Measurements from ENCODE around the gene C16orf86. TPM values are rescaled to one million over a fixed set of nuclear protein-coding genes. Genes with fewer than 3 reads are reported as not detected.

C16orf86 gene
- total RNA-seq, 1 experiment from 2014 or later: 0.79 TPM

DNA sequence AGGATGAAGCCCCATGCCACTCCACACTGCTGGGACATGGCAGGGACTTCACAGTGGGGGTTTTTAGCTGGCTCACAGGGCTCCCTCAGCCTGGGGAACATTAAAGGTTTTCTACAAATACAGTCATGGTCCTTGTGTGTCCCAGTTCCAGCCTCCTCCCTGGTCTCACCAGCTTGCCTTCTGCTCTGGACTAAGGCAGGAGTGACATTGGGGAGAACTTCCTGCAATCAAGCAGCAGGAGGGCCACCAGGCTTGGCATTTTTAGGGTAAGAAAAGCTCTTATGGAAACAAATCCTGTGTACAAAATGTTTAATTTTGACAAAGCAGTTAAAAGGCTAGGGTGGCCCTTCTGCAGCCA lies 4.0 kb upstream of the C16orf86 start:
- no peak overlapping the region for H3K9ac ChIP-seq (ENCODE audit: low read length)
- no peaks in the 10 kb centered on the region for H3K9me3 ChIP-seq (ENCODE audit: control insufficient read depth in 1 of 2, insufficient read depth in 1 of 2, low read depth in 1 of 2, low read length in 2 of 2)
- intact Hi-C loops (cut with micrococcal nuclease): loop anchor here (10.0 kb wide), 1 partner anchor 708 kb away; no protein-coding TSS in a partner anchor
- H3K27me3 ChIP-seq (ENCODE audit: insufficient read depth, low read length): no peaks in the 10 kb centered on the region
- H4K20me1 ChIP-seq (ENCODE audit: insufficient read depth): no peaks in the 10 kb centered on the region
- ChIA-PET RAD21 (ENCODE audit: low non-redundant PET in 1 of 2, low total read pairs in 2 of 2, uncharacterized antibody in 2 of 2, unreplicated experiment in 2 of 2) (no interaction called here), POLR2A (no interaction called here), CTCF (interaction anchor here (1.1 to 2.0 kb wide), 3 partner anchors 10 to 142 kb away, joined by 3 to 13 read pairs (median 5); no protein-coding TSS in a partner anchor)
- BruUV-seq (replicated peaks): no TSS peak
- H3K27ac ChIP-seq (ENCODE audit: low read depth, low read length): no peak overlapping the region
- DNase-seq (ENCODE audit: low read depth, low spot score): no peak
- peaks cover 8 to 48% of the 10 kb centered on the region in 2 experiments; a peak in 3 of 4 replicates for H3K4me1 ChIP-seq (ENCODE audit: control insufficient read depth in 1 of 2, insufficient read depth in 2 of 2, low read length in 2 of 2)
- H2AFZ ChIP-seq (ENCODE audit: low read depth, low read length, poor library complexity, severe bottlenecking): no peak overlapping the region
- H3K79me2 ChIP-seq (ENCODE audit: insufficient read depth, low read length): peaks cover 24% of the 10 kb centered on the region; the same call in 1 of the 2 replicates
- no peak overlapping the region for H3K4me2 ChIP-seq (ENCODE audit: low read length)
- peaks cover 0 to 2% of the 10 kb centered on the region in 2 experiments; a peak in 1 of 4 replicates for H3K36me3 ChIP-seq (ENCODE audit: control insufficient read depth in 1 of 2, insufficient read depth in 2 of 2, low read length in 2 of 2)
- ATAC-seq: no peak
- H3K4me3 ChIP-seq (replicated peaks in 1 of 2; ENCODE audit: low read depth in 1 of 2, low read length in 2 of 2): no peak overlapping the region
- H3K9me2 ChIP-seq (ENCODE audit: insufficient read depth): no peaks in the 10 kb centered on the region
- no peak for TF ChIP-seq ELF1 (IDR thresholded peaks at IDR 0.05; ENCODE audit: borderline replicate concordance, low read depth)
- TF ChIP-seq EZH2phosphoT487 (IDR thresholded peaks at IDR 0.05; ENCODE audit: borderline replicate concordance): no peak
- no peak for TF ChIP-seq EGR1 (IDR thresholded peaks at IDR 0.05; ENCODE audit: low read depth)
- TF ChIP-seq SP1 (IDR thresholded peaks at IDR 0.05; ENCODE audit: low read depth): no peak
- TF ChIP-seq RAD21 (IDR thresholded peaks at IDR 0.05; ENCODE audit: low read depth): no peak
- TF ChIP-seq SIN3A (IDR thresholded peaks at IDR 0.05; ENCODE audit: low read depth): no peak
- no peak for TF ChIP-seq POLR2A (IDR thresholded peaks at IDR 0.05; ENCODE audit: borderline replicate concordance, extremely low read depth, insufficient read depth, insufficient read length)
- TF ChIP-seq JUND (IDR thresholded peaks at IDR 0.05): no peak
- no peak for TF ChIP-seq CEBPB (IDR thresholded peaks at IDR 0.05; ENCODE audit: low read depth)
- TF ChIP-seq, protein P1, sequence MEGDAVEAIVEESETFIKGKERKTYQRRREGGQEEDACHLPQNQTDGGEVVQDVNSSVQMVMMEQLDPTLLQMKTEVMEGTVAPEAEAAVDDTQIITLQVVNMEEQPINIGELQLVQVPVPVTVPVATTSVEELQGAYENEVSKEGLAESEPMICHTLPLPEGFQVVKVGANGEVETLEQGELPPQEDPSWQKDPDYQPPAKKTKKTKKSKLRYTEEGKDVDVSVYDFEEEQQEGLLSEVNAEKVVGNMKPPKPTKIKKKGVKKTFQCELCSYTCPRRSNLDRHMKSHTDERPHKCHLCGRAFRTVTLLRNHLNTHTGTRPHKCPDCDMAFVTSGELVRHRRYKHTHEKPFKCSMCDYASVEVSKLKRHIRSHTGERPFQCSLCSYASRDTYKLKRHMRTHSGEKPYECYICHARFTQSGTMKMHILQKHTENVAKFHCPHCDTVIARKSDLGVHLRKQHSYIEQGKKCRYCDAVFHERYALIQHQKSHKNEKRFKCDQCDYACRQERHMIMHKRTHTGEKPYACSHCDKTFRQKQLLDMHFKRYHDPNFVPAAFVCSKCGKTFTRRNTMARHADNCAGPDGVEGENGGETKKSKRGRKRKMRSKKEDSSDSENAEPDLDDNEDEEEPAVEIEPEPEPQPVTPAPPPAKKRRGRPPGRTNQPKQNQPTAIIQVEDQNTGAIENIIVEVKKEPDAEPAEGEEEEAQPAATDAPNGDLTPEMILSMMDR (IDR thresholded peaks at IDR 0.05 in 2 of 3, conservative IDR thresholded peaks at IDR 0.05 in 1 of 3; ENCODE audit: borderline replicate concordance in 1 of 3, insufficient read depth in 1 of 3, low read depth in 2 of 3, low read length in 2 of 3): no peak
- TF ChIP-seq EZH2 (IDR thresholded peaks at IDR 0.05): no peak
- no peak for TF ChIP-seq ZFX (IDR thresholded peaks at IDR 0.05)
- TF ChIP-seq, protein P2, sequence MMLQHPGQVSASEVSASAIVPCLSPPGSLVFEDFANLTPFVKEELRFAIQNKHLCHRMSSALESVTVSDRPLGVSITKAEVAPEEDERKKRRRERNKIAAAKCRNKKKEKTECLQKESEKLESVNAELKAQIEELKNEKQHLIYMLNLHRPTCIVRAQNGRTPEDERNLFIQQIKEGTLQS (IDR thresholded peaks at IDR 0.05): no peak
- TF ChIP-seq TCF7L2 (IDR thresholded peaks at IDR 0.05; ENCODE audit: borderline replicate concordance, extremely low read depth, insufficient read depth, insufficient read length): no peak
- TF ChIP-seq, protein P3, sequence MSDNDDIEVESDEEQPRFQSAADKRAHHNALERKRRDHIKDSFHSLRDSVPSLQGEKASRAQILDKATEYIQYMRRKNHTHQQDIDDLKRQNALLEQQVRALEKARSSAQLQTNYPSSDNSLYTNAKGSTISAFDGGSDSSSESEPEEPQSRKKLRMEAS (IDR thresholded peaks at IDR 0.05): no peak
- no peak for TF ChIP-seq POLR2AphosphoS5 (IDR thresholded peaks at IDR 0.05; ENCODE audit: low read depth, low read length)
- TF ChIP-seq YY1 (IDR thresholded peaks at IDR 0.05; ENCODE audit: extremely low read depth, insufficient replicate concordance, low read depth, low read length): no peak
- TF ChIP-seq SRF (IDR thresholded peaks at IDR 0.05; ENCODE audit: low read depth): no peak
- TF ChIP-seq, protein P4, sequence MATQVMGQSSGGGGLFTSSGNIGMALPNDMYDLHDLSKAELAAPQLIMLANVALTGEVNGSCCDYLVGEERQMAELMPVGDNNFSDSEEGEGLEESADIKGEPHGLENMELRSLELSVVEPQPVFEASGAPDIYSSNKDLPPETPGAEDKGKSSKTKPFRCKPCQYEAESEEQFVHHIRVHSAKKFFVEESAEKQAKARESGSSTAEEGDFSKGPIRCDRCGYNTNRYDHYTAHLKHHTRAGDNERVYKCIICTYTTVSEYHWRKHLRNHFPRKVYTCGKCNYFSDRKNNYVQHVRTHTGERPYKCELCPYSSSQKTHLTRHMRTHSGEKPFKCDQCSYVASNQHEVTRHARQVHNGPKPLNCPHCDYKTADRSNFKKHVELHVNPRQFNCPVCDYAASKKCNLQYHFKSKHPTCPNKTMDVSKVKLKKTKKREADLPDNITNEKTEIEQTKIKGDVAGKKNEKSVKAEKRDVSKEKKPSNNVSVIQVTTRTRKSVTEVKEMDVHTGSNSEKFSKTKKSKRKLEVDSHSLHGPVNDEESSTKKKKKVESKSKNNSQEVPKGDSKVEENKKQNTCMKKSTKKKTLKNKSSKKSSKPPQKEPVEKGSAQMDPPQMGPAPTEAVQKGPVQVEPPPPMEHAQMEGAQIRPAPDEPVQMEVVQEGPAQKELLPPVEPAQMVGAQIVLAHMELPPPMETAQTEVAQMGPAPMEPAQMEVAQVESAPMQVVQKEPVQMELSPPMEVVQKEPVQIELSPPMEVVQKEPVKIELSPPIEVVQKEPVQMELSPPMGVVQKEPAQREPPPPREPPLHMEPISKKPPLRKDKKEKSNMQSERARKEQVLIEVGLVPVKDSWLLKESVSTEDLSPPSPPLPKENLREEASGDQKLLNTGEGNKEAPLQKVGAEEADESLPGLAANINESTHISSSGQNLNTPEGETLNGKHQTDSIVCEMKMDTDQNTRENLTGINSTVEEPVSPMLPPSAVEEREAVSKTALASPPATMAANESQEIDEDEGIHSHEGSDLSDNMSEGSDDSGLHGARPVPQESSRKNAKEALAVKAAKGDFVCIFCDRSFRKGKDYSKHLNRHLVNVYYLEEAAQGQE (IDR thresholded peaks at IDR 0.05; ENCODE audit: low read depth): no peak

Data from HCT116 (cell line).